ENCODE measurements around the gene DDX49.

DDX49 gene, protein sequence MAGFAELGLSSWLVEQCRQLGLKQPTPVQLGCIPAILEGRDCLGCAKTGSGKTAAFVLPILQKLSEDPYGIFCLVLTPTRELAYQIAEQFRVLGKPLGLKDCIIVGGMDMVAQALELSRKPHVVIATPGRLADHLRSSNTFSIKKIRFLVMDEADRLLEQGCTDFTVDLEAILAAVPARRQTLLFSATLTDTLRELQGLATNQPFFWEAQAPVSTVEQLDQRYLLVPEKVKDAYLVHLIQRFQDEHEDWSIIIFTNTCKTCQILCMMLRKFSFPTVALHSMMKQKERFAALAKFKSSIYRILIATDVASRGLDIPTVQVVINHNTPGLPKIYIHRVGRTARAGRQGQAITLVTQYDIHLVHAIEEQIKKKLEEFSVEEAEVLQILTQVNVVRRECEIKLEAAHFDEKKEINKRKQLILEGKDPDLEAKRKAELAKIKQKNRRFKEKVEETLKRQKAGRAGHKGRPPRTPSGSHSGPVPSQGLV

DNA sequence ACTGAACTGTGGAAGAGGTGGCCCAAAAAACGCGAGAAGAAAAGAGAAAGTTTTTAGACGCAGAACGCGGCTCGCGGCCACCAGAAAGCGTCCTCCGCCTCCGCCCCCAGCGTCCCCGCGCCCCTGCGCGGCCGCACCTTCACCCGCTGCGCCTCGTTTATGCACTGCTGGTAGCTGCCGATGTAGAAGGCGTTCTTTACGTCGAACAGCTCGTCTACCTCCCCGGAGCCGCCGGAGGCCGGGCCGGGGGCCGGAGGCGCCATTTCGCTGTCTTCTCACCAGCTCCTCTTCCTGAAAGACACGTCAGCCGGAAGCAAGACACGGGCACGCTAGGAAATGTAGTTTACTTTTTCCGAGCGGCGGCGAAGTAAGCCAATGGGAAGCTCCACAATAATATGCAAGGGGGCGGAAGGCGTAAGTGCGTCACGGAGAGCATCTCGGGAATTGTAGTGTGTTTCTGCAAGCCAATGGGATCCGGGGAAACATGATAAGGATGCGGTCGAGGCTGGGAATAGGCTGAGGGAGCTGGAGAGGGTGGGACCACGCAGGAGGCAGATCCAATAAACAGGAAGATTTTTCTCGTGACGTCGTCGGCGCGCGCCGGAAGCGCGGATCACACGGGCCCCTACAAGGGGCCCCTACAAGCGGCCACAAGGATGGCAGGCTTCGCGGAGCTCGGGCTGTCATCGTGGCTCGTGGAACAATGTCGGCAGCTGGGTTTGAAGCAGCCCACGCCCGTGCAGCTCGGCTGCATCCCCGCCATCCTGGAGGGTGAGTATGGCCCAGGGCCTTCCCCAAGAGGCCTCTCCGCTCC, at the start of gene DDX49, which contains the start of gene COPE:
Gene DDX49 (plus strand): TSS at position 630 of the 814 bp plus-strand sequence. CDS start 27 bp downstream, at position 657.
Gene COPE (minus strand): TSS at position 302 of the 814 bp plus-strand sequence. CDS start 39 bp downstream, at position 263.
- DNase-seq, result peak; percentile 100

DNA sequence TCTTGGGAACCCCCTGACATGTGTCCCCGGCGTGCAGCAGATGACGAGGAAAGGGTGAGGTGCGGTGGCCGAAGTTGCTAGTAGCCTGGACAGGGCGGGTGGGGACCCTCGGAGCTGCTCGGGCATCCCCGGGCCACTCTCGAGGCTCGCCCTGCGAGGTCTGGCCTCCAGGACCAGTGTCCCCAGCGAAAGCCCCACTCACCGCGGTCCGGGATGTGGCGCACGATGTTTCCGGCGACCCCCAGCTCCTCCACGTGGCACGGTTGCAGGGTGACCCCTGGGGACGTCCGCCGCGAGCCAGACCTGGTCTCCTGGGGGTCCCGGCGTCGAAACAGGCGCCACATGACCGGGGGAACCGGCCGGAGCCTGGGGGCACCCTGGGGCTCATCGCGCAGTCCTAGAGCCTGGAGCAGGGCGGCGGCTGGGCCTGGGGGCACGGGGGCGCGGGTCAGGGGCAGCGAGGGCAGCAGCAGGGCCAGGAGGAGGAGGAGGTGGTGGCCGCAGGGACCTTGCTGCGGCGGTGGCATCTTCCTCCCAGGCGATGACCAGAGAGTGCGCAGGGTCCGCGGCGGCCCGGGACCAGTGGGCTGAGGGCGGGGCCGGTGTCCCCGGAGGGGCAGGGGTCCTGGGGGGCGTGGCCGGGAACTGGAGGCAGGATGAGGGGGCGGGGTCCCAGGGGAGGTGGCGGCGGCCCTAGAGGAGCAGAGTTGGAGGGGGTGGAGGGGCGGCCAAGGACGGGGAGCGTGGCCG, 49.6 kb upstream of the DDX49 start:
- DNase-seq, result no peak

DNA sequence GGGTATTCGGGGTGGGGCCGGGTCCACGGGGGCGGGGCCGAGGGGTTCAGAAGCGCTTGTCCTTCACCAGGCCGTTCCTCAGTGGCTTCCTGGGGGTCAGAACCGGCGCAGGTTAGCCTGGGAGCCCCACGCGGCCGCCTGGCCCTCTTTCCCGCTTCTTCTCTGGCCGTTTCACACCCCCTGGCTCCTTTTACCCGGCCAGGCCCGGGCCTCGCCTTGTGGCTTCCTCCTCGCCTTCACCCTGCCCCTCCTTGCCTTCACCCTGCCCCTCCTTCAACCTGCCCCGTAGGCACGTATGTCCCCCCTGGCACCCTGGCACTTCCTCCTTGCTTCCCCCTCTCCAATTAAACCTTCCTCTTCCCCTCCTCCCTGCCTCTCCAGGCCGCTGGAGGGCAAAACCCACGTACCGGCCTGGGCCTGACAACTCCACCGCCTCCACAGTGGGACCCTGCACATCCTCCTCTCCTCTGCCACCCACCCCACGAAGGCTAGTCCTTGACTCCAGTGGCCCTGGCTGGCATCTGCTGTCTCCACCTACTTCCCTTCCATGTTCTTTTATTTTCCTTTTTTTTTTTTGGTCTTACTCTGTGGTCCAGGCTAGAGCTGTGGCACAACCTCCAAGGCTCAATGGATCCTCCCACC, 48.9 kb upstream of the DDX49 start:
- DNase-seq, result no peak

DNA sequence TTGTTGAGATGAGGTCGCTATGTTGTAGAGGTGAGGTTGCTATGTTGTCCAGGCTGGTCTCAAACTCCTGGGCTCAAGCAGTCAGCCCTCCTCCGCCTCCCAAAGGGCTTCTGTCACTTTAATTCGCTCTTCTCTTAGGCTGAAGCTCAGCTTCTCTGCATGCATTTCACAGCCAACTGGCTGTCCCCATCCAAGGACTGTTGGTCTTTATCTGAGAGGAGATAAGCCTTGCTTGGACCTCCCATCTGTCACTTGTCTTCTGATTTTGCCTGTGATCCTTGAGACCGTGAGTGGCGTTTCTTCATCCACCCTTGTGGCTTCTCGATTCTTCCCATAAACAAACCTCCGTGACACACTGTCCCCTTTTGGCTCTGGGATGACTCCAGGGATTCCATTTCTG, 48.0 kb upstream of the DDX49 start:
- DNase-seq, result peak; percentile 31

DNA sequence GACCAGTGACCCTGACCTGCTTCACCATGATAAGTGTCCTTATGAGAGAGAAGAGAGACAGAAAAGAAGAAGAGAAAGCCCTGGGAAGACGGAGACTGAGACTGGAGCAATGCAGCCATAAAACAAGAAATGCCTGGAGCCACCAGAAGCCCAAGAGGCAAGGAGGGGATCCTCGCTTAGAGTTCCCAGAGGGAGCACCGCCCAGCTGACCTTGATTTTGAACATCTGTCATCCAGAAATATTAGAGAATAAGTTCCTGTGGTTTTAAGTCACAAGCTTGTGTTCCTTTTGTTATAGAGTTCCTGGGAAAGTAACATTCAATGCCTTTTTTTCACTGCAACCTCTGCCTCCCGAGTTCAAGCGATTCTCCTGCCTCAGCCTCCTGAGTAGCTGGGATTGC, 43.8 kb upstream of the DDX49 start:
- no peak for DNase-seq

DNA sequence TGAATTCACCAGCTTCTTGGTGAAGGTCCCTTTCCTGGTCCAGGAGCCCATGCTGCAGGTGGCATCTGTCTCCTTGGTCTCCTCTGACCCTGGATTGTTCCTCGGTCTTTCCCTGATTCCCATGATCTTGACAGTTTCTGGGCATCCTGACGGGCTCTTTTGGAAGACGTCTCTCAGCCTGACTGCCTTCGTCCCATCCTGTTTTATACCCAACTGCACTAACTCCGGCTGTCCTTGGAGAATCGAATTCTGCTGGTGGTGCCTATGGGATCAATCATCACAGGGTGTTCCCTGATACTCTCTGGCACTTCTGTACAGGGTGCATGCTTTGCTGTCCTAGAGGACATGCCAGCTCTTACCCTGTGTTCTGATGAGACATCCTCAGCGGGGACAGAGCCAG, 42.6 kb upstream of the DDX49 start:
- no peak for DNase-seq

DNA sequence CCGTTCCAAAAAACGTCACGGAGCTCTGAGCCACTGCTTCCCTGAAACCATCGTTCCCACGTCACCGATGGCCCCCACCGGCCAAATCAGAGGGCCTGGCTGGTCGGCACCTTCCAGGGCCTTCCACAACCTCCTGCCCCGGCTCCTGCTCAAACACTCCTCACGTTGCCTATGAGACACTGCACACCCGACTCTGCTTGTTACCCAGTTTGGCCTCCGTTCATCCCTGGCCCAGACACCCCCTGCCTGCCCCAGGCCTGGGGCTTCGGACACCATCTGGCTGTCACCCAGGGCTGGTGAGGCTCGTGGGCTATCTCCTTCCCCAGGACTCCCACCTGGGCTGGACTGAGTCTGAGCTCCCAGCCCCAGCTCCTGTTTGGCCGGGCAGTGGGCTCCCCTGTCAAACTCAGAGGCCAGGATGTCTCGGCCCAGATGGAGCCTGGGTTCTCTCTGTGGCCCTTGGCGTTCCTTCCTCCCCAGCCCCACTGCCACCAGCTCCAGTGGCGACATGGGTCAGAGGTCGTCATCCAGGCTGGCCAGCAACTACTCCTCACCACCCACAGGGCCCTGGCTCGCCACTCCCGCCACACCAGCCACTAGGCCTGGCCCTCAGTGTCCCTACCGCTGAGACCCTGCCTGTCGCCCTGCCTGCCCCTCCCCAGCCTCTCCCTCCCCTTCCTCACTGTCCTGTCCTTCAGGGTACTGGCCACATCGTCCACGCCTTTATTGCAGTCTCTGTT, 41.3 kb upstream of the DDX49 start:
- no peak for DNase-seq

DNA sequence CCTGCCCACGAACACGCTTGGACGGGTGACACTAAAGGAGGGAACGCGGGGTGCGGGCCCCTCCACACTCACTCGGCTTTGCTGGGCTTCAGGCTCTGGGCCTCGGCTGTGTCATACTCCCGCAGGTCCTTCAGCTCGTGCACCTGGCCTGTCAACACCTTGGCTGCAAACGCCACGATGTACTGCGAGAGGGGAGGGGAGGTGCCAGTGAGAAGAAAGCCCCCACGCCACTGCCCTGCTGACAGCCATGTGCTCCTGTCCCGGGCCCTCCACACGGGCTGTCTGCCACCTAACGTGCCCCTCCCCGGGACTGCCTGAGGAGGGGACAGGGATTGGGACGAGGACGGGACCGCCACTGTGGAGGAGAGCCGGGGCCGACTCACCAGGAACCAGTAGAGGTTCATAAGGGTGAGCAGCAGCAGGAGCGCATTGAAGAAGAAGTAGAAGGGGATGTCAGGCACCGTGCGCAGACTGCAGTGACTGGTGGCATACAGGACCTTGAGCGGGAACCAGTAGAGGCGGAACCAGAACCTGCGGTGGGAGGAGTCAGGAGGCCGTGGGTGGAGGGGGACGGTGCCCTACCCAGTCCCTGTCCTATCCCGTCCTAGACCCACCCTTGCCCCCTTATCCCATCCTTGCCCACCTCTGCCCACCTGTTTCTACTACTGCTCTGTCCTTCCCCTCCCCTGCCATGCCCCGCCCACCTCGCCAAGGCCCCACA, 40.5 kb upstream of the DDX49 start:
- DNase-seq, result no peak

DNA sequence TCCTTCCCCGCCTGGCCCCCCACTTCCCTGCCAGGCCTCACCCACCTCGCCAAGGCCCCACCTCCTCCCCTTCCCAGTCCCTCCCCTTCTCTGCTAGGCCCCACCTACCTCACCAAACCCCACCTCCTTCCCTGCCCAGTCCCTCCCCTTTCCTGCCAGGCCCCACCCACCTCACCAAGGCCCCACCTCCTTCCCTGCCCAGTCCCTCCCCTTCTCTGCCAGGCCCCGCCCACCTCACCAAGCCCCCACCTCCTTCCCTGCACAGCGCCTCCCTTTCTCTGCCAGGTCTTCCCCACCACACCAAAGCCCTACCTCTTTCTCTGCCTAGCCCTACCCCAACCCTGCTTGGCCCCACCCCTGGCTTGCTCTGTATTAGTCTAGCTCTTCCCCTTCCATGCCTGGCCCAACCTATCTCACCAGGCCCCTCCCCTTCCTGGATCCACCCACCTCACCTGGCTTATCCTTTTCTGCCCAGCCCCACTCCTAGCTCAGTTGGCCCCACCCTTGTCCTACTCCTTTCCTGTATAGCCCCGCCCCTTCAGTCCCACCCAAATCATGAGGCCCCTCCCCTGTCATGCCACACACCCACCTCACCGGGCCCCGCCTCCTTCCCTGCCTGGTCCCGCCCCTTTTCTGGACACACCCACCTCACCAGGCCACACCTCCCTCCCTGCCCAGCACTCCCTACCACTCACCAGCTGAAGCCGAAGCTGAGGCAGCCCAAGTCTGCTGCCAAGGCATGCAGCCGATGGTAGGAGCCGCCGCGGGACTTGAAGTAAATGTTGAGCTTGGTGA, 39.7 kb upstream of the DDX49 start:
- DNase-seq, result peak; percentile 52

DNA sequence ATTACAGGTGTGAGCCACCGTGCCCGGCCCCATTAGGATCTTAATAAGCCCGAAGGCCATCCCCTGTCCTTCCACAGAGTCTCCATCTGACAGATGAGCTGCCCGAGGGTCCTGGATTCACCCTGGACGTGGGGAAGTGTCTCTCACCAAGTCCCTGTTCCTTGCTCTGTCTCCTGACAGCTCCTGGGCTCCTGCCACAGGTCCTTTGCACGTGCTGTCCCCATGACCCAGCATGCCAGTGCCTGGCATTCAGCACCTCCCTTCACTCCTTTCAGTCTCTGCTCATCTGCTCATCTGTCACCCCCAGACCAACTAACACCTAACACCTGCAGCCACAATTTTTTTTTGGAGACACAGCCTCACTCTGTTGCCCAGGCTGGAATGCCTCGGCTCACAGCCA, 38.0 kb upstream of the DDX49 start:
- DNase-seq, result no peak

DNA sequence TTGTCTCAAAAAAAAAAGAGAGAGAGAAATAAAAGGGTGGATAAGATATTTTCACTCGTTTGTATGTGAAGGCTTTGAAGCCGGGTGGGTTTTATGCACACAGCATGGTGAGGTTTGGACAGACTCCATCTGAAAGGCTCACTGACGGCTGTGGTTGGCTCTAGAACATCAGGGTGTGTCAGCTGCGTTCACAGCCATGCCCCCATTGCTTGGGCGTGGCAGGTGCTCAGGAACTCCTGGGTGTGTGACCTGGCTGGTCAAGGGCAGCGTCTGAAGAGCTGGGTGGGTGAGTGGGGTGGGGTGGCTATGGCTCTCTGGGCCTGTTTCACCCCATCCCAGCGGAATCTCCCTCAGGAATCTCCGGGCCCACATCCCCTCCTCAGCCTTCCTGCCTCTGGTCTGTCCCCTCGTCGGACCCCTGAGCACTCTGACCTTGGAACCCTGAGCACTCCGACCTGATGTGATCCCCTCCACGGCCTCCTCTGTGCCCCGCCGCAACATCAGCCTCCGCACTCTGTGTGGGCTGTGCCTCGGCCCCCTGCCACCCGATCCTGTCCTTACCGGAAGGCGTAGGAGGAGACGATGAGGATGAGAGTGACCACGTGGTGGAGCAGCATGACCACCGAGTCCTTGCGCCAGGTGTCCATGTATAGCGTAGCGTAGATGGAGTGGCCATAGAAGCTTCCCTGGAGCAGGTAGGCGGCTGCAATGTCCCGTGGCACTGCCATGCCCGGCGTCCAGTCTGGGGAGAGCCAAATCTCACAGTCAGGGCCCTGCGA, 35.8 kb upstream of the DDX49 start:
- DNase-seq, result no peak

DNA sequence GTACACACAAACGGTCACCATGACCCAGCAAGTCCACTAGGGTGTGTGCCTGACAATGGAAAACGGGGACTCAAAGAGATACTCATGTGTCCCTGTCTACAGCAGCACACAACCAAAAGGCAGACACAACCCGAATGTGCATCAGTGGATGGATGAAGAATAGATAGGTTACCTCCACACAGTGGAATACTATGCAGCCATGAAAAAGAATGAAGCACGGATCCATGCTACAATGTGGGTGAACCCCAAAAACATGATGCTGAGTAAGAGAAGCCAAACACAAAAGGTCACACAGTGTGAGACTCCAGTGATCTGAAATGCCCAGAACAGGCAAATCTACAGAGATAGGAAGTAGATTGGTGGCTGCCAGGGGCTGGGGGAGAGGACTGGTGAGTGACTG, 32.5 kb upstream of the DDX49 start:
- DNase-seq, result no peak

DNA sequence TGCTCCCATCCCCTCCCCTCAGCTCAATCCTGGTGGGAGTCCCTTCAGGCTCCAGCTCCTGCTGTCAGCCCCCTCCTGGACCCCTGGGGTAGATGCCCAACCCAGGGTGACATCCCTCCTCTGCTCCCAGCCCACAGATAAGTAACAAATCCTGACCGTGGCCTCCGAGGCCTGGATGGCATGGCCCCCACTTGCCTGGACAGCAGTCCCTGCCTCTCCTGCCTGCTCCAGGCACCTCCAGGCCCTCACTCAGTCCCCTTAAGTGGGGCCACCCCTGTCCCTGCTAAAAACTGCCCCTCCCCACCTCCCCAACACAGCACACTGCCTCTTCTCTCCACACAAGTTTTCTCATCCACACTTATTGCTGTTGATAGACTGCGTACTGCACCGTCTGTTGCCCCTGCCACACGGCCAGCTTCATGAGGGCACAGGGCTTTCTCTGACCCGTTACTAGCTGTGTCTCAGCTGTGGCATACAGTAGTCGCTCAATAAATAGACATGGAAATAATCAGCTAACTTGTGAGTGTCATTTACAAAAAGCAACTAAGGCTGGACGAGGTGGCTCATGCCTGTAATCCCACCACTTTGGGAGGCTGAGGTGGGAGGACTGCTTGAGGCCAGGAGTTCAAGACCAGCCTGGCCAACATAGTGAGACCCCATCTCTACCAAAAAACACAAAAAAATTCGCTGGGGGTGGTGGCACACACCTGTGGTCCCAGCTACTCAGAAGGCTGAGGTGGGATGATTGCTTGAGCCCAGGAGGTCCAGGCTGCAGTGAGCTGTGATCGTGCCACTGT, 29.4 kb upstream of the DDX49 start:
- DNase-seq, result no peak

DNA sequence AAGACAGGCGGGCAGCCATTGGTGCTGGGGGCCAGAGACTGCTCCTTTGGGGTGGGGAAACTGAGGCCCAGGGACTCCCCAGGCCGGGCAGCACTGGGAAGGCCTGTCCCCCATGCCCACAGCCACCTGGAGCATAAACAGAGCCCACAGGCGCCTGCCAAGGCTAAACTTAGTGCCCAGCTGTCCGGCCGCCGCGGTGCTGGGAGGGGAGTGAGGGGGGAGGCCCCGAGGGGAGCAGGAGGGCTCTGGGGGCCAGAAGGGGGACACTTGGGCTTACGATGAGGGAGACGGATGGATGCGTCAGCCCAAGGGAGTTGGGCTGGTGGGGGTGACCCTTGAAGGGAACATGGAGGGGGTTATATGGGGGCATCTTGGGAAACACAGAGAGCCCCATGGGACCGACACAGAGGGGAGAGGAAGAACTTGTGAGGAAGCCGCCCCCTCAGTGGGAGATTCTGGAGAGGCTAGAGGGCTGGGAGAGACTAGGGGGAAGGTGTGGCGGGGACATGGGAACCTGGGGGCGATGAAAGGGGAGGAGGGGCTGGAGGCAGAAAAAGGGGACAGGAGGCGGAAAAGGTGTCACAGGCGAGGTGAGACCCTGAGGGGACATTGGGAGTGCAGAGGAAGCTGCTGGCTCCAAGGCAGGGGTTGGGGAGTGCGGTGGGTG, 25.8 kb upstream of the DDX49 start:
- no peak for DNase-seq

DNA sequence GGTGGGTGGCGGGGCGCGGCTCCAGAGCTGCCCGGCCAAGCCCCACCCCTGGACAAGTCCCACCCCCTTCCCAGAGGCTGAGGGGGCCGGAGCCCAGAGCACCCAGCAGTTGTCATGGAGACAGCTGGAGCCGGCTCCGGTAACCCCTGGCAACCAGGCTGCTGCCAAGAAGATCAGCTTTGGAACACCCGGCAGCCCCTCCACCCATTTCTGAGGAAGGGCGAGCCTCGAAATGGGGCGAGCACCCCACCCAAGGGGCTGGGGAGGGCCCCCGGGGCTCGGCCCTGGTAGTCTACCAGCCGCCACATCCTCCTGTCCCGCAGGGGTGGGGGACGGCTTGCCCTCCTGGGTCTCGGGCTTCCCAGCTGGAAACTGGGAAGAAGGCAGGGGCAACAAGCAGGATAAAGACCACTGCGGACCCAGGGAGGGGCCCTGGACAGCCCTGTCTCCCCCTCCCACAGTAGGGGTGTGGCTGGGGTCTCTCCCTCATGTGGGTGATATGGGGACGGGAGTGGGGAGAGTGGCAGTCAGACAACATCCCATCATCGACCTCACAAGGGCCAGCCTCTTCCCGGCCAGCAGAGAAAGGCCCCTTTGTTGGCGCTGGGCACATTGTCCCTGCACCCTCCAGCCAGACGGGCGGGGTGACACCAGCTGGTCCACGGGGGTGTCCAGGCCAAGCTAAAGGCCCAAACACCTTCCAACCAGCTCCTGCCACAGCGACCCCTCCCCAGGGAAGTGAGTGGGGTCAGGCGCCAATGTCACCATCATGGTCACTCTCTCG, 25.1 kb upstream of the DDX49 start:
- peak; percentile 90 for DNase-seq

DNA sequence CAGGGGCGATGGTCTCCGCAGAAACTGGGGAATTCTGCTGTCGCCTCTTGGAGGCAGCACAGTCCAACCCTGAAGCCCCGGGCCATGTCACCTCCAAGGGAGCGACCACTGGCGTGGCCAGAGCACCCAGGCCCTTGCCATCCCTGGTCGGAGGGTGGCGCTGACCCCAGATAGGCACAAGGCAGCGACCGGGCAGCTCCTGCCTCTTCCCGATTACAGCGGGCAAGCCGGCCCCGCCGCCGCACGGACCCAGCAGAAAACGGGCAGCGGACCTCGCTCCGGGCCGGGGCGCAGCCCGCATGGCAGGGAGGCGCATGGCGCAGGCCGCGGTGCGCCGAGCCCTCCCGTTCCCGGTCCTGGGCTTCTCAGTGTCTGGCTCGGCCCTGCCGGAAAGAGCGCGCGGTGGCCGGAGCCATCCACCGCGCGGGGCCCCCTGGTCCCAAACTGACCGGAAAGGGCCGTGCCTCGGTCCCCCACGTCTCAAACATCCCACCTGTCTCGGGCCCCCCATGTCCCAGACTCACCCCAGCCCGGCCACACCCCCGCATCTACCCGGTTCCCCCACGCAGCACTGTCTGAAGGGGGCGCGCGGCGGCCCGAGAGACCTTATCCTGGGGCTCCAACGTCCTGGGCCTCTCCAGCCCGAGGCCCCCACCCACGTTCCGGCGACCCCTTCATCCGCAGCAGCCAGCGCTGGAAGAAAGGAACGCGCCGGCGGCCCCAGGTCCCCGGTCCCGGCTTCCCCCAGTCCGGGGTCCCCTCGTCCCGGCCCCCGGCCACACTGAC, 24.3 kb upstream of the DDX49 start:
- peak; percentile 85 for DNase-seq

All from NCI-H146 (cell line).